ENCODE results near the gene SLC2A13. TPM values are rescaled to one million over a fixed set of nuclear protein-coding genes. Genes with fewer than 3 reads are reported as not detected.

Gene SLC2A13
- total RNA-seq, 6 experiments from 2014 or later: 5.2 to 11.7 (median 8.7) TPM

DNA sequence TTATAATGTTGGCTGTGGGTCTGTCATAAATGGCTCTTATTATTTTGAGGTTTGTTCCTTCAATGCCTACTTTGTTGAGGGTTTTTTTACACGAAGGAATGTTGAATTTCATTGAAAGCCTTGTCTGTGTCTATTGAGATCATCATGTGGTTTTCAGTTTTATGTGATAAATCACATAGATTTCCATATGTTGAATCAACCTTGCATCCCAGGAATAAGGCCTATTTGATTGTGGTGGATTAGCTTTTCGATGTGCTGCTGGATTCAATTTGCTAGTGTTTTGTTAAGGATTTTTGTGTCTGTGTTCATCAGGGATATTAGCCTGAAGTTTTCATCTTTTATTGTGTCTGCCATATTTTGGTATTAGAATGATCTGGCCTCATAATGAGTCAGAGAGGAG lies 27.6 kb downstream of the SLC2A13 start:
- intact Hi-C loops (cut with DNase I): no loop called here

DNA sequence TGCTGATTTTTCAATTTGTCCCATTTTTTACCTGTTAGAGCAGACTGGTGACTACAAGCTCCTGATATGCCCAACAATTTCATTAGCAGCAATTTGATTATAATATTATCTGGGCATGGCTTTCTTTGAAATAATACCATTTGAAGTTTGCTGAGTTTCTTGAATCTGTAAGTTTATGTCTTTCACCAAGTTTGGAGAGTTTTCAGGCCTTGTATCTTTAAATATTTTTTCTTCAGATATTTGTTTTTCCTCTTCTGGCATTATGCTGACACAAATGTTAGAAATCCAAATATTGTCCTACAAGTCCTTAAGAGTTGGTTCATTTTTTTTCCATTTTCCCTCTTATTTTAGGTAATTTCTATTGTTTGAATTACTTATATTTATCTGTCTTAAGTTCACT lies 30.4 kb downstream of the SLC2A13 start:
- Histone ChIP-seq H3K36me3 (no peaks in the 10 kb centered on the region), H3K9me3 (no peaks in the 10 kb centered on the region)

More for the DNA sequence above, 27.6 kb downstream of the SLC2A13 start:
- DNase-seq (no peak), ATAC-seq (no peak)
- Histone ChIP-seq H3K36me3 (no peaks in the 10 kb centered on the region), H3K4me3 (no peak overlapping the region), H3K4me1 (no peaks in the 10 kb centered on the region), H3K27me3 (no peaks in the 10 kb centered on the region), H3K9me3 (no peaks in the 10 kb centered on the region), H3K27ac (no peak overlapping the region)
- WGBS (ENCODE audit: insufficient coverage, low coverage, low lambda C conversion rate, missing lambda C conversion rate): 94% methylated on average over 2 of the region's 2 CpGs
- no peak for TF ChIP-seq POLR2A (IDR thresholded peaks at IDR 0.05)

DNA sequence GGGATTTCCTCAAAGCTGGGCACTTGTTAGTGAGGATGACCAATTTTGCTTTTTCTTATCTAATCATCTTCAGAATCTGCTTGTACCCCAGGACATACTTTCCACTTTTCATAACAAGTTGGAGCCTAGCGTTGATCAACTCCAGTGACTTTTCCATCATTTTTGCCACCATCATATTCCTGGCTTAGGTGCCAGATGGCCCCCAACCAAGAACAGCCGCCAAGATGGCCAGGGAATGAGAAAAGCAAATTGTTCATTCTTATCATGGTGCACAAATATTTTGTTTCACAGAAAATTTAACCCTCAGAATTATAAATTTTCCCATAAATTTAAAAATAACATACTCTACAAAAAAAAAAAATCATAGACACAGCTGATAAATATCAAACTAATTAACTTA lies 37.5 kb downstream of the SLC2A13 start:
- Histone ChIP-seq H3K36me3 (no peaks in the 10 kb centered on the region), H3K27me3 (no peaks in the 10 kb centered on the region), H3K27ac (no peak overlapping the region), H3K9me3 (no peaks in the 10 kb centered on the region), H3K4me3 (no peak overlapping the region), H3K4me1 (no peaks in the 10 kb centered on the region)
- TF ChIP-seq, protein P1, sequence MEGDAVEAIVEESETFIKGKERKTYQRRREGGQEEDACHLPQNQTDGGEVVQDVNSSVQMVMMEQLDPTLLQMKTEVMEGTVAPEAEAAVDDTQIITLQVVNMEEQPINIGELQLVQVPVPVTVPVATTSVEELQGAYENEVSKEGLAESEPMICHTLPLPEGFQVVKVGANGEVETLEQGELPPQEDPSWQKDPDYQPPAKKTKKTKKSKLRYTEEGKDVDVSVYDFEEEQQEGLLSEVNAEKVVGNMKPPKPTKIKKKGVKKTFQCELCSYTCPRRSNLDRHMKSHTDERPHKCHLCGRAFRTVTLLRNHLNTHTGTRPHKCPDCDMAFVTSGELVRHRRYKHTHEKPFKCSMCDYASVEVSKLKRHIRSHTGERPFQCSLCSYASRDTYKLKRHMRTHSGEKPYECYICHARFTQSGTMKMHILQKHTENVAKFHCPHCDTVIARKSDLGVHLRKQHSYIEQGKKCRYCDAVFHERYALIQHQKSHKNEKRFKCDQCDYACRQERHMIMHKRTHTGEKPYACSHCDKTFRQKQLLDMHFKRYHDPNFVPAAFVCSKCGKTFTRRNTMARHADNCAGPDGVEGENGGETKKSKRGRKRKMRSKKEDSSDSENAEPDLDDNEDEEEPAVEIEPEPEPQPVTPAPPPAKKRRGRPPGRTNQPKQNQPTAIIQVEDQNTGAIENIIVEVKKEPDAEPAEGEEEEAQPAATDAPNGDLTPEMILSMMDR (IDR thresholded peaks at IDR 0.05): no peak
- TF ChIP-seq POLR2A (IDR thresholded peaks at IDR 0.05): no peak
- no peak for ATAC-seq
- DNase-seq: no peak
- 83% methylated on average over 2 of the region's 2 CpGs for WGBS (ENCODE audit: insufficient coverage, low coverage, low lambda C conversion rate, missing lambda C conversion rate)
- intact Hi-C loops (cut with DNase I): no loop called here

More for the DNA sequence above, 30.4 kb downstream of the SLC2A13 start:
- TF ChIP-seq, protein P1 (IDR thresholded peaks at IDR 0.05): no peak
- TF ChIP-seq POLR2A (IDR thresholded peaks at IDR 0.05): no peak
- Histone ChIP-seq H3K27me3 (no peaks in the 10 kb centered on the region), H3K4me3 (no peak overlapping the region), H3K4me1 (no peaks in the 10 kb centered on the region), H3K27ac (no peak overlapping the region)
- DNase-seq (no peak), ATAC-seq (no peak)
- intact Hi-C loops (cut with DNase I): no loop called here

DNA sequence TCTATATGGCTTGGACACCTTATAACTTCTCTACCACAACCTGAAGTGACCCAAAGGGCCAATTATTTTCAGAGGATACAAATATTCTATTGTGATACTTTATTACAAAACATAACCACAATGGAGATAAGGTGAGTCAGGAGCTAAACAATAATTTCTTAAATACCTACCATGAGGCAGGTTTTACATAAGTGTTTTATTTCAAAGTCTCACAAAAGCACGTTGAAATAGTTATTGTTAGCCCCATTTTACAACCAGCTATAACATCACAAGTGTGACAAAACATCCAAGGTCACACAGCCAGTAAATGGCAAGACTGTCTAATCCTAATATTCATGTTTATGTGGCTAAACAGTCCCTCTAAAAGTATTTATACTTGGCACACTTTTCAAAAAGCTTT lies 40.2 kb downstream of the SLC2A13 start:
- 36% methylated on average over 1 of the region's 1 CpG for WGBS (ENCODE audit: insufficient coverage, low coverage, low lambda C conversion rate, missing lambda C conversion rate)

DNA sequence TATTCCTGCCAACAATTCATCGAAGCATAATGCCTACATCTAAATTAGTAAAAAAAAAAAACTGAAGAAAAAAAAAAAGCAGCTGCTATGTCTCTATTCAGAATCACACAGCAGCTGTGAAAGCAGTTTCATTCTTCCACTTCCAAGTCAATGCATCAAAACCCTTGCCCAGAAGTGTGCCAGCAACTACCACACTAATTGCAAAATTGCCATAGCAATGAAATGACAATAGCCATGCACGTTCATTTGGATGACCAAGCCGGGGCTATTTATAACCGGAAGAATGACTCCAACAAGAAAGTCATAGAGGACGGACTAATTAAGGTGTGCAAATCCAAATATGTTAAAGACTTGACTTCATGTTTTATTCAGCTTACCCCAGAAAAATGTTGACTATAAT lies 42.5 kb downstream of the SLC2A13 start:
- Histone ChIP-seq H3K4me1 (no peaks in the 10 kb centered on the region), H3K9me3 (no peaks in the 10 kb centered on the region), H3K27me3 (no peaks in the 10 kb centered on the region), H3K4me3 (no peak overlapping the region), H3K27ac (no peak overlapping the region), H3K36me3 (no peaks in the 10 kb centered on the region)
- ATAC-seq (no peak), DNase-seq (no peak)
- TF ChIP-seq, protein P1 (IDR thresholded peaks at IDR 0.05): no peak
- no peak for TF ChIP-seq POLR2A (IDR thresholded peaks at IDR 0.05)
- 68% methylated on average over 5 of the region's 5 CpGs for WGBS (ENCODE audit: insufficient coverage, low coverage, low lambda C conversion rate, missing lambda C conversion rate)
- intact Hi-C loops (cut with DNase I): no loop called here

More for the DNA sequence above, 40.2 kb downstream of the SLC2A13 start:
- H3K36me3 ChIP-seq: no peaks in the 10 kb centered on the region
- H3K4me1 ChIP-seq: no peaks in the 10 kb centered on the region
- no peak for ATAC-seq
- H3K4me3 ChIP-seq: no peak overlapping the region
- H3K27ac ChIP-seq: no peak overlapping the region
- no peak for DNase-seq
- intact Hi-C loops (cut with DNase I): no loop called here
- no peaks in the 10 kb centered on the region for H3K27me3 ChIP-seq
- TF ChIP-seq POLR2A (IDR thresholded peaks at IDR 0.05): no peak
- TF ChIP-seq, protein P1 (IDR thresholded peaks at IDR 0.05): no peak
- H3K9me3 ChIP-seq: no peaks in the 10 kb centered on the region
